ENCODE data around the gene STAT3.
A peak's percentile ranks its signal among the peaks of the same experiment; 100 is the strongest.

STAT3 gene

GRCh38 chr17:42413464-42414040 lies 25.3 kb upstream of the STAT3 start:
- no peak for DNase-seq (ENCODE audit: low spot score)
- TF ChIP-seq CTCF (IDR thresholded peaks at IDR 0.05; ENCODE audit: extremely low read depth, missing control alignments) = no peak

GRCh38 chr17:42411905-42412679 lies 23.9 kb upstream of the STAT3 start:
- TF ChIP-seq CTCF (IDR thresholded peaks at IDR 0.05; ENCODE audit: extremely low read depth, missing control alignments) = no peak
- DNase-seq (ENCODE audit: low spot score) = no peak

- no peak for TF ChIP-seq CTCF (IDR thresholded peaks at IDR 0.05; ENCODE audit: extremely low read depth, missing control alignments)
- DNase-seq (ENCODE audit: low spot score) = no peak
Observed at GRCh38 chr17:42411361-42411760, 23.1 kb upstream of the STAT3 start.

- DNase-seq (ENCODE audit: low spot score) = no peak
- TF ChIP-seq CTCF (IDR thresholded peaks at IDR 0.05; ENCODE audit: extremely low read depth, missing control alignments) = no peak
Observed at GRCh38 chr17:42410319-42410685, 22.1 kb upstream of the STAT3 start.

GRCh38 chr17:42409523-42410318 lies 21.5 kb upstream of the STAT3 start:
- no peak for TF ChIP-seq CTCF (IDR thresholded peaks at IDR 0.05; ENCODE audit: extremely low read depth, missing control alignments)
- no peak for DNase-seq (ENCODE audit: low spot score)

GRCh38 chr17:42408061-42408460 lies 19.8 kb upstream of the STAT3 start:
- DNase-seq (ENCODE audit: low spot score) = no peak
- TF ChIP-seq CTCF (IDR thresholded peaks at IDR 0.05; ENCODE audit: extremely low read depth, missing control alignments) = no peak

- peak; percentile 81 for DNase-seq (ENCODE audit: low spot score)
- no peak for TF ChIP-seq CTCF (IDR thresholded peaks at IDR 0.05; ENCODE audit: extremely low read depth, missing control alignments)
Observed at GRCh38 chr17:42407289-42407836, 19.1 kb upstream of the STAT3 start.

Measured in GM20000 (cell line).